ENCODE measurements around the gene HEPH. TPM values are rescaled to one million over a fixed set of nuclear protein-coding genes. Genes with fewer than 3 reads are reported as not detected.
"Not testable (repeated sequence)": the region's sequence is repeated elsewhere in the genome, so short reads cannot be mapped to it uniquely, and the experiment has no call there.

Gene HEPH
- total and polyA plus RNA-seq, 2 donors (not counting 1 experiment from before 2014, with no cell fraction given), result 12.4 to 28.9 TPM

DNA sequence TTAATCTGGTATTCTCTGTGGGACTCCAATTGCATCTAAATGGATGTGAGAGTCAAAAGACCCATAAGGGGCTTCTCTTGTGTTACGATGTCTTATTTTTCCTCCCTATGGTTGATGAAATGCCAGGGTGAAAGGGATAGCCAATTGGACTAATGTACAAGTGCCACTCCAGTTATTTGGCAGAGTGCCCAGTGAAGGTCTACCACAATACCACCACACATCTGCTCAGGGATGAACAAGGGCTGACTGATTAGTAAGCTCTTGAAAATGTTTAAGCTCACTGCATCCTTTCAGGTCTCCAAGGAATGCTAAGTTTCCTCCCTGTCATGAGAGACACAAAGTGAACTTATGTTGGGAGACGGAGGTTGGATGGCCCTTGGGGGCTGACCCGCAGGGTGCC, 57.8 kb downstream of the HEPH start:
- no peaks in the 10 kb centered on the region for H3K4me1 ChIP-seq (ENCODE audit: control insufficient read depth, extremely low read depth, insufficient read depth, low read length)
- H3K27ac ChIP-seq (ENCODE audit: insufficient read depth, low read length), result no peak overlapping the region
- H3K4me2 ChIP-seq (ENCODE audit: extremely low read depth, insufficient read depth, low read length), result no peak overlapping the region
- H3K36me3 ChIP-seq (ENCODE audit: control insufficient read depth, insufficient read depth, low read length), result no peaks in the 10 kb centered on the region
- TF ChIP-seq EZH2 (IDR thresholded peaks at IDR 0.05; ENCODE audit: low read length, missing control alignments), result no peak
- TF ChIP-seq, protein P1, sequence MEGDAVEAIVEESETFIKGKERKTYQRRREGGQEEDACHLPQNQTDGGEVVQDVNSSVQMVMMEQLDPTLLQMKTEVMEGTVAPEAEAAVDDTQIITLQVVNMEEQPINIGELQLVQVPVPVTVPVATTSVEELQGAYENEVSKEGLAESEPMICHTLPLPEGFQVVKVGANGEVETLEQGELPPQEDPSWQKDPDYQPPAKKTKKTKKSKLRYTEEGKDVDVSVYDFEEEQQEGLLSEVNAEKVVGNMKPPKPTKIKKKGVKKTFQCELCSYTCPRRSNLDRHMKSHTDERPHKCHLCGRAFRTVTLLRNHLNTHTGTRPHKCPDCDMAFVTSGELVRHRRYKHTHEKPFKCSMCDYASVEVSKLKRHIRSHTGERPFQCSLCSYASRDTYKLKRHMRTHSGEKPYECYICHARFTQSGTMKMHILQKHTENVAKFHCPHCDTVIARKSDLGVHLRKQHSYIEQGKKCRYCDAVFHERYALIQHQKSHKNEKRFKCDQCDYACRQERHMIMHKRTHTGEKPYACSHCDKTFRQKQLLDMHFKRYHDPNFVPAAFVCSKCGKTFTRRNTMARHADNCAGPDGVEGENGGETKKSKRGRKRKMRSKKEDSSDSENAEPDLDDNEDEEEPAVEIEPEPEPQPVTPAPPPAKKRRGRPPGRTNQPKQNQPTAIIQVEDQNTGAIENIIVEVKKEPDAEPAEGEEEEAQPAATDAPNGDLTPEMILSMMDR (conservative IDR thresholded peaks at IDR 0.05 in 1 of 2, IDR thresholded peaks at IDR 0.05 in 1 of 2; ENCODE audit: low read depth in 1 of 2, low read length in 2 of 2), result no peak
- H4K20me1 ChIP-seq (ENCODE audit: control insufficient read depth, extremely low read depth, insufficient read depth, low read length), result no peaks in the 10 kb centered on the region
- peak in 1 of 2 donors; percentile 6 for DNase-seq (ENCODE audit: low read depth in 2 of 2)
- H3K9ac ChIP-seq (ENCODE audit: insufficient read depth, low read length), result no peak overlapping the region
- H3K4me3 ChIP-seq (replicated peaks in 1 of 4; ENCODE audit: control extremely low read depth in 1 of 4, insufficient read depth in 1 of 4, low read depth in 3 of 4, low read length in 4 of 4), result no peak overlapping the region
- no peak overlapping the region for H2AFZ ChIP-seq (ENCODE audit: low read length)
- no peaks in the 10 kb centered on the region for H3K9me3 ChIP-seq (ENCODE audit: control insufficient read depth, insufficient read depth, low read depth, low read length)
- no peaks in the 10 kb centered on the region for H3K79me2 ChIP-seq (ENCODE audit: control insufficient read depth, insufficient read depth, low read length)
- no peaks in the 10 kb centered on the region for H3K27me3 ChIP-seq (ENCODE audit: control insufficient read depth, insufficient read depth, low read length)

DNA sequence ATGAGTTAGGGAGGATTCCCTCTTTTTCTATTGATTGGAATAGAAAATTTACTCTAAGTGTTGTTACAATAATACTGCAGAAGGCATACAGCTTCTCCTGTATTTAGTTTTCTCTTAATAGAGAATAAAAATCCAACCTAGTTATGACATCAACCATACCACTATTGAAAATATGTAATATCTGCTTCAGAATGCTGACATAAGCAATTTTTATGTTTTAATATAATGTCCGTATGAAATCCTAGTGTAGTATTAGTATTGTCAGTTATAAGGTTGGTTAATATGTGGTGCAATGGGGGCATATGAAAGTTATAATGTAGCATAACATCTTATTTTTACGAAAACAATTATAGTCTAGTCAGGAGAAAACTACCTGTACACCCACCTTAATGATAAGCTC, 68.2 kb downstream of the HEPH start:
- no peaks in the 10 kb centered on the region for H3K9me3 ChIP-seq (ENCODE audit: control insufficient read depth, insufficient read depth, low read depth, low read length)
- no peak overlapping the region for H3K27ac ChIP-seq (ENCODE audit: insufficient read depth, low read length)
- no peak for DNase-seq (ENCODE audit: low read depth in 2 of 2)
- no peak overlapping the region for H3K9ac ChIP-seq (ENCODE audit: insufficient read depth, low read length)
- no peak overlapping the region for H3K4me3 ChIP-seq (replicated peaks in 1 of 4; ENCODE audit: control extremely low read depth in 1 of 4, insufficient read depth in 1 of 4, low read depth in 3 of 4, low read length in 4 of 4)
- H3K79me2 ChIP-seq (ENCODE audit: control insufficient read depth, insufficient read depth, low read length), result no peaks in the 10 kb centered on the region
- H3K27me3 ChIP-seq (ENCODE audit: control insufficient read depth, insufficient read depth, low read length), result no peaks in the 10 kb centered on the region
- H3K4me1 ChIP-seq (ENCODE audit: control insufficient read depth, extremely low read depth, insufficient read depth, low read length), result no peaks in the 10 kb centered on the region
- no peaks in the 10 kb centered on the region for H3K36me3 ChIP-seq (ENCODE audit: control insufficient read depth, insufficient read depth, low read length)
- TF ChIP-seq, protein P1 (conservative IDR thresholded peaks at IDR 0.05 in 1 of 2, IDR thresholded peaks at IDR 0.05 in 1 of 2; ENCODE audit: low read depth in 1 of 2, low read length in 2 of 2), result no peak
- no peak for TF ChIP-seq EZH2 (IDR thresholded peaks at IDR 0.05; ENCODE audit: low read length, missing control alignments)
- no peak overlapping the region for H2AFZ ChIP-seq (ENCODE audit: low read length)
- no peaks in the 10 kb centered on the region for H4K20me1 ChIP-seq (ENCODE audit: control insufficient read depth, extremely low read depth, insufficient read depth, low read length)
- no peak overlapping the region for H3K4me2 ChIP-seq (ENCODE audit: extremely low read depth, insufficient read depth, low read length)

DNA sequence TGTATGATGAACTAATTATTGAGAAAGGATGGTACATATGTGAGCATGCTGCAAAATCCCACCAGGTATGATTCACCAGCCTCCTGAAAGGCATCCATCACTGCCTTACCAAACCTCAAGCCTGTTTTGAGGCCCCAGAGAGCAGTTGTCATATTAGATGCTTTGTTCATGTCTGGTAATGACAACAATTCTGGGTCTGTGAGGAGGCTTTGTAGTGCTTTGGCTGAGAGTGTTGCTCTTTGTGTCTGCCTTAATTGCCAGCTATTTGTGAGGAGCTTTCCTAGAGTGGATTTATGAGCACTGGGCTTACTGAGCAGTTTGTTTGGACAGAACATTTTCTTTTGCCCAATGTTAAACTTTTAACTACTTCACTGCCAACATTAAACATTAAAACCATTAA, 69.2 kb downstream of the HEPH start:
- H3K4me3 ChIP-seq (replicated peaks in 1 of 4; ENCODE audit: control extremely low read depth in 1 of 4, insufficient read depth in 1 of 4, low read depth in 3 of 4, low read length in 4 of 4), result no peak overlapping the region
- no peaks in the 10 kb centered on the region for H3K79me2 ChIP-seq (ENCODE audit: control insufficient read depth, insufficient read depth, low read length)
- no peaks in the 10 kb centered on the region for H3K36me3 ChIP-seq (ENCODE audit: control insufficient read depth, insufficient read depth, low read length)
- no peaks in the 10 kb centered on the region for H4K20me1 ChIP-seq (ENCODE audit: control insufficient read depth, extremely low read depth, insufficient read depth, low read length)
- no peak overlapping the region for H3K27ac ChIP-seq (ENCODE audit: insufficient read depth, low read length)
- no peak for TF ChIP-seq EZH2 (IDR thresholded peaks at IDR 0.05; ENCODE audit: low read length, missing control alignments)
- TF ChIP-seq, protein P1 (conservative IDR thresholded peaks at IDR 0.05 in 1 of 2, IDR thresholded peaks at IDR 0.05 in 1 of 2; ENCODE audit: low read depth in 1 of 2, low read length in 2 of 2), result no peak
- H3K27me3 ChIP-seq (ENCODE audit: control insufficient read depth, insufficient read depth, low read length), result no peaks in the 10 kb centered on the region
- no peak for DNase-seq (ENCODE audit: low read depth in 2 of 2)
- no peaks in the 10 kb centered on the region for H3K4me1 ChIP-seq (ENCODE audit: control insufficient read depth, extremely low read depth, insufficient read depth, low read length)
- no peak overlapping the region for H2AFZ ChIP-seq (ENCODE audit: low read length)
- no peak overlapping the region for H3K4me2 ChIP-seq (ENCODE audit: extremely low read depth, insufficient read depth, low read length)
- no peak overlapping the region for H3K9ac ChIP-seq (ENCODE audit: insufficient read depth, low read length)
- no peaks in the 10 kb centered on the region for H3K9me3 ChIP-seq (ENCODE audit: control insufficient read depth, insufficient read depth, low read depth, low read length)

DNA sequence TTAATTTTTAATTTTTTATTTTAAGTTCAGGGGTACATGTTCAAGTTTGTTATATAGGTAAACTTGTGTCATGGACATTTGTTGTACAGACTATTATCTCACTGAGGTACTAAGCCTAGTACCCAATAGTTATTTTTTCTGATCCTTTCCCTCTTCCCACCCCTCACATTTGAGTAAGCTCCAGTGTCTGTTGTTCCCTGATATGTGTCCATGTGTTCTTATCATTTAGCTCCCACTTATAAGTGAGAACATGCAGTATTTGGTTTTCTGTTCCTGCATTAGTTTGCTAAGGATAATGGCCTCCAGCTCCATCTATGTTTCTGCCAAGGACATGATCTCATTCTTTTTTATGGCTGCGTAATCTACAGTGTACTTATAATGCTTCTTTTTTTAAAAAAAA, 69.9 kb downstream of the HEPH start:
- not testable (repeated sequence) for H3K27me3 ChIP-seq (ENCODE audit: control insufficient read depth, insufficient read depth, low read length); H3K4me2 ChIP-seq (ENCODE audit: extremely low read depth, insufficient read depth, low read length); H3K4me3 ChIP-seq (replicated peaks in 1 of 4; ENCODE audit: control extremely low read depth in 1 of 4, insufficient read depth in 1 of 4, low read depth in 3 of 4, low read length in 4 of 4); H3K27ac ChIP-seq (ENCODE audit: insufficient read depth, low read length); H3K4me1 ChIP-seq (ENCODE audit: control insufficient read depth, extremely low read depth, insufficient read depth, low read length); H3K9ac ChIP-seq (ENCODE audit: insufficient read depth, low read length); H2AFZ ChIP-seq (ENCODE audit: low read length); DNase-seq (ENCODE audit: low read depth in 2 of 2); H3K79me2 ChIP-seq (ENCODE audit: control insufficient read depth, insufficient read depth, low read length); H3K9me3 ChIP-seq (ENCODE audit: control insufficient read depth, insufficient read depth, low read depth, low read length); H4K20me1 ChIP-seq (ENCODE audit: control insufficient read depth, extremely low read depth, insufficient read depth, low read length); H3K36me3 ChIP-seq (ENCODE audit: control insufficient read depth, insufficient read depth, low read length)

Data from fibroblast of lung (primary cell).